Hepatocyte (in vitro differentiated cells): Measurements from ENCODE around the gene UBE2Q1.

ENCODE experiments used
- CTCF ChIP-seq: fragments of 200-600 bp; sonication (generic); IDR thresholded peaks from 2 replicates; pipeline ENCODE4 v1.5.1; 2016; ENCODE audit warnings: antibody characterized with exemption, mild to moderate bottlenecking; ENCODE audit not compliant: poor library complexity
- EZH2 ChIP-seq: fragments of 200-600 bp; sonication (generic); IDR thresholded peaks from 2 replicates; pipeline ENCODE4 v1.6.1; 2016; ENCODE audit warnings: antibody characterized with exemption, mild to moderate bottlenecking, borderline replicate concordance

GRCh38 chr1:154603317-154603716, 44.9 kb upstream of the UBE2Q1 start:
- TF ChIP-seq EZH2 (no peak), CTCF (no peak)
